Gastrocnemius medialis (tissue), 4 donors: Measurements from ENCODE around the gene NANOGP8.

Source experiments
- POLR2A ChIP-seq, 2 donors: fragments of 450-650 bp; IDR thresholded peaks; one replicate each; pipeline ENCODE4 v1.6.1; 2017; ENCODE audit warnings: antibody characterized with exemption in 2 of 2, mild to moderate bottlenecking in 2 of 2, moderate library complexity in 2 of 2
- TF ChIP-seq, protein P1 (sequence below), 5 experiments: fragments of 450-650 bp in 3 of 5; fragments of 200-600 bp in 2 of 5; sonication (generic) in 2 of 5; IDR thresholded peaks in 4 of 5; conservative IDR thresholded peaks in 1 of 5; 1 replicate in 4 of 5; 2 replicates in 1 of 5; pipeline ENCODE4 v1.5.1; 2016 to 2019; ENCODE audit warnings: antibody characterized with exemption in 5 of 5, mild to moderate bottlenecking in 3 of 5, moderate library complexity in 3 of 5

DNA sequence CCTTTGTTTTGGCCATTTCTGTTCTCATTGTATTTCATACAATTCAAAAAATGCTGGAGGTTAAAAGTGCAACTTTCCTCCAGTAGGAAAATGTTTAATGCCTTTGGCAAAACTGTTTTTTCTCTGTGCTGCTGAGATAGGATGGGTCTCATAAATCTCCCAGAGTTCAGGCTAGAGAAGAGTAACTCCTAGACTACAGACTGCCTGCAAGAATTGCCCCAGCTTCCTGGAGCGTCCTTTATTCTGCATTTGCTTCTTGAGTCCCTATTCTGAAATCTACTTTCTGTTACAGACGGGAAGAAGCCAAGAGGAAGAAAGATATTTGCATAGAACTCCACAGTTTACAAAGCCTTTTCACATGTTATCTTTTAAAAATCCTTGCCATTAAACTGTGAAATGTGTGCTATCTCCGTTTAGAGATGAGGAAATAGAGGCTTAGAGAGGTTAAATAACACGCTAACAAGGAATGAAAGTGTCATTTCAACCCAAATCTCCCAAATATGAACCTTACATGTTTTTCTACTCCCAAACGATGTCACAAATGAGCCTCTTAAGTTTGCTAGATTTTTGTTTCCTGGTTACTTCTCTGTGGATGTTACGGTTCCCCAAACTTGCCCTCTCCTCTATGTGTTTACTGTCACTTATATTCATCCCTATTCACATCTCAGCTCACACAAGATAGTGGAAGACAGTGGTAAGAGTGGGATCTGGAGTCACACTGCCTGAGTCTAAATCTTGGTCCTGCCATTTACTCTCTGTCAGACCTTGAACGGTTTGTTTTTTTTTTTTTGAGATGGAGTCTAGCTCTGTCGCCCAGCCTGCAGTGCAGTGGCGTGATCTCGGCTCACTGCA, 17.4 kb downstream of the NANOGP8 start:
- TF ChIP-seq, protein P1, sequence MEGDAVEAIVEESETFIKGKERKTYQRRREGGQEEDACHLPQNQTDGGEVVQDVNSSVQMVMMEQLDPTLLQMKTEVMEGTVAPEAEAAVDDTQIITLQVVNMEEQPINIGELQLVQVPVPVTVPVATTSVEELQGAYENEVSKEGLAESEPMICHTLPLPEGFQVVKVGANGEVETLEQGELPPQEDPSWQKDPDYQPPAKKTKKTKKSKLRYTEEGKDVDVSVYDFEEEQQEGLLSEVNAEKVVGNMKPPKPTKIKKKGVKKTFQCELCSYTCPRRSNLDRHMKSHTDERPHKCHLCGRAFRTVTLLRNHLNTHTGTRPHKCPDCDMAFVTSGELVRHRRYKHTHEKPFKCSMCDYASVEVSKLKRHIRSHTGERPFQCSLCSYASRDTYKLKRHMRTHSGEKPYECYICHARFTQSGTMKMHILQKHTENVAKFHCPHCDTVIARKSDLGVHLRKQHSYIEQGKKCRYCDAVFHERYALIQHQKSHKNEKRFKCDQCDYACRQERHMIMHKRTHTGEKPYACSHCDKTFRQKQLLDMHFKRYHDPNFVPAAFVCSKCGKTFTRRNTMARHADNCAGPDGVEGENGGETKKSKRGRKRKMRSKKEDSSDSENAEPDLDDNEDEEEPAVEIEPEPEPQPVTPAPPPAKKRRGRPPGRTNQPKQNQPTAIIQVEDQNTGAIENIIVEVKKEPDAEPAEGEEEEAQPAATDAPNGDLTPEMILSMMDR (IDR thresholded peaks at IDR 0.05 in 4 of 5, conservative IDR thresholded peaks at IDR 0.05 in 1 of 5): no peak
- TF ChIP-seq POLR2A (IDR thresholded peaks at IDR 0.05): no peak
